ENCODE measurements around the gene PRSS58. TPM values are rescaled to one million over a fixed set of nuclear protein-coding genes. Genes with fewer than 3 reads are reported as not detected.

PRSS58 gene
- total RNA-seq, 3 donors from 2014 or later: not detected

DNA sequence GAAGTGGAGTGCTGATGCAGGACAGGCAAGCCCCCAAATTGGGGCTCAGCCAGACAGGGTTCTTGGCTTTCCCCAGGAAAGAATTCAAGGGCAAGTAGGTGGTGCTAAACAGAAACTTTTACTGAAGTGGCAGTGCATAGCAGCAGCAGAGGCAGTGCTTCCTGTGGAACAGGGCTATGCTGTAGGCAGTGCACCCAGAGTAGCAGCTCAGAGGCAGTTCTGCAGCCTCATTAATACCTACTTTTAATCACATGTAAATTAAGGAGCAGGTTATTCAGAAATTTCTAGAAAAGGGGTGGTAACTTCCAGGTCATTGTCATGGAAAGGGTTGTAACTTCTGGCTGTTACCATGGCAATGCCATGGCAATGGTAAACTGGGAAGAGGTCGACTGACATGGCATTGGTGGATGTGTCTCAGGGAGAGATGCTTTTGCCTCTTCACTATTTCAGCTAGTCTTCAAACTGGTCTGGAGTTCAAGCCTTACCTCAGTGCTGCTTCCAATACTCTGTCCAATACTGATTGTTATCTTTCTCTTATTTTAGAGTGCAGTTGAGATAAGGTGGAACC is 29.2 kb downstream of the PRSS58 start:
- TF ChIP-seq, protein P1, sequence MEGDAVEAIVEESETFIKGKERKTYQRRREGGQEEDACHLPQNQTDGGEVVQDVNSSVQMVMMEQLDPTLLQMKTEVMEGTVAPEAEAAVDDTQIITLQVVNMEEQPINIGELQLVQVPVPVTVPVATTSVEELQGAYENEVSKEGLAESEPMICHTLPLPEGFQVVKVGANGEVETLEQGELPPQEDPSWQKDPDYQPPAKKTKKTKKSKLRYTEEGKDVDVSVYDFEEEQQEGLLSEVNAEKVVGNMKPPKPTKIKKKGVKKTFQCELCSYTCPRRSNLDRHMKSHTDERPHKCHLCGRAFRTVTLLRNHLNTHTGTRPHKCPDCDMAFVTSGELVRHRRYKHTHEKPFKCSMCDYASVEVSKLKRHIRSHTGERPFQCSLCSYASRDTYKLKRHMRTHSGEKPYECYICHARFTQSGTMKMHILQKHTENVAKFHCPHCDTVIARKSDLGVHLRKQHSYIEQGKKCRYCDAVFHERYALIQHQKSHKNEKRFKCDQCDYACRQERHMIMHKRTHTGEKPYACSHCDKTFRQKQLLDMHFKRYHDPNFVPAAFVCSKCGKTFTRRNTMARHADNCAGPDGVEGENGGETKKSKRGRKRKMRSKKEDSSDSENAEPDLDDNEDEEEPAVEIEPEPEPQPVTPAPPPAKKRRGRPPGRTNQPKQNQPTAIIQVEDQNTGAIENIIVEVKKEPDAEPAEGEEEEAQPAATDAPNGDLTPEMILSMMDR (IDR thresholded peaks at IDR 0.05): no peak
- no peak for TF ChIP-seq POLR2A (IDR thresholded peaks at IDR 0.05)
- TF ChIP-seq POLR2AphosphoS5 (IDR thresholded peaks at IDR 0.05): no peak
- no peaks in the 10 kb centered on the region for H3K9me3 ChIP-seq
- no peaks in the 10 kb centered on the region for H3K27me3 ChIP-seq
- intact Hi-C loops (cut with DNase I; ENCODE audit: low total_unique reads): no loop called here
- no peak overlapping the region for H3K4me3 ChIP-seq
- H3K27ac ChIP-seq: no peak overlapping the region
- no peaks in the 10 kb centered on the region for H3K36me3 ChIP-seq
- H3K4me1 ChIP-seq: no peaks in the 10 kb centered on the region
- no peak for DNase-seq (ENCODE audit: low spot score in 2 of 2)

Other genes with a start within 250 kb of the PRSS58 start
- 1 to 10 TPM in 2 of 3 donors, under 1 TPM in 1; under 0.01 to 2.9 (median 2.3) TPM for gene MGAM2, start 146.3 kb downstream of the PRSS58 start, total RNA-seq

Data from breast epithelium (tissue), 4 donors.